A549 treated with Hydrocortisone at 1 μM for 4 hours (cell line): ENCODE results near the gene SLC25A53. TPM values are rescaled to one million over a fixed set of nuclear protein-coding genes. Genes with fewer than 3 reads are reported as not detected.

Source experiments
- total RNA-seq: library from RNA; stranded (reverse); fragments of 200-300 nt; extraction: Qiagen RNA extraction; gene quantifications from 5 replicates; pipeline ENCODE4 v1.2.3, GENCODE V29; 2022

SLC25A53 gene
- 3.7 to 5.8 TPM (median 4.0 TPM) in 5 replicates for total RNA-seq

GRCh38 chrX:104156630-104157529 lies at the start of gene SLC25A53:
SLC25A53 (minus strand) TSS chrX:104157009; CDS start chrX:104105257, 51,752 bp downstream.

GRCh38 chrX:104165894-104166734 lies 9.3 kb upstream of the SLC25A53 start, which contains the start of gene FAM199X:
FAM199X (plus strand) TSS chrX:104166453; CDS start chrX:104166786, 333 bp downstream.

GRCh38 chrX:104112326-104112951 lies 44.4 kb downstream of the SLC25A53 start, which contains the start of gene ZCCHC18:
ZCCHC18 (plus strand) TSS chrX:104112523; CDS start chrX:104114112, 1,589 bp downstream.

GRCh38 chrX:104075778-104076445 lies 80.9 kb downstream of the SLC25A53 start, which contains the start of gene TMSB15C:
TMSB15C (minus strand) TSS chrX:104076236.

Other genes starting within 250 kb of the SLC25A53 start
- 5.5 to 6.6 TPM (median 6.4 TPM) in 5 replicates for gene TMSB15B, start 194.4 kb downstream of the SLC25A53 start, total RNA-seq
- gene H2BW1, start 143.3 kb downstream of the SLC25A53 start, total RNA-seq: not detected in 5 replicates
- gene H2BW2, start 117.1 kb downstream of the SLC25A53 start, total RNA-seq: not detected in 5 replicates
- gene TMSB15C, start 80.8 kb downstream of the SLC25A53 start, total RNA-seq: 0.05 to 0.29 TPM (median 0.10 TPM) in 5 replicates
- 0.12 to 0.16 TPM (median 0.13 TPM) in 3 of 5 replicates, not detected in the others for gene ZCCHC18, start 44.5 kb downstream of the SLC25A53 start, total RNA-seq
- gene FAM199X, start 9.4 kb upstream of the SLC25A53 start, total RNA-seq: 13.3 to 19.8 TPM (median 18.3 TPM) in 5 replicates
- gene ESX1, start 97.9 kb upstream of the SLC25A53 start, total RNA-seq: 0.06 to 0.08 TPM in 2 of 5 replicates, not detected in the others